Body of pancreas (tissue), 4 donors: ENCODE results near the gene UBE2R2. TPM values are rescaled to one million over a fixed set of nuclear protein-coding genes. Genes with fewer than 3 reads are reported as not detected.
"Not testable (repeated sequence)": the region's sequence is repeated elsewhere in the genome, so short reads cannot be mapped to it uniquely, and the experiment has no call there.

Experiments
- ATAC-seq: fragments of 150-250 bp; one replicate; pipeline ENCODE4 v1.9.1; 2016
- DNase-seq, 4 donors: peaks; one replicate each; pipeline ENCODE4 v3.0.0-alpha.2; 2019
- H3K27ac ChIP-seq, 4 donors: fragments of 200-600 bp; sonication (generic); 1 replicate in 3 of 4; 2 replicates in 1 of 4; pipeline versions ENCODE4 v1.5.1 to v1.6.1; 2016 to 2019; ENCODE audit warnings: mild to moderate bottlenecking in 1 of 4, mixed read lengths in 1 of 4, moderate library complexity in 1 of 4
- H3K27me3 ChIP-seq, 2 donors: fragments of 200-600 bp; sonication (generic); one replicate each; pipeline ENCODE4 v1.6.0; 2016; ENCODE audit warnings: mild to moderate bottlenecking in 1 of 2
- H3K36me3 ChIP-seq, 2 donors: fragments of 200-600 bp; sonication (generic); replicated peaks in 1 of 2; 2 replicates each; pipeline ENCODE4 v1.5.1; 2016; ENCODE audit warnings: low read depth in 2 of 2; ENCODE audit not compliant: insufficient read depth in 1 of 2
- H3K4me1 ChIP-seq: fragments of 200-600 bp; sonication (generic); one replicate; pipeline ENCODE4 v1.6.0; 2016
- H3K4me3 ChIP-seq, 2 donors: fragments of 200-600 bp; sonication (generic); 1 replicate in 1 of 2; 2 replicates in 1 of 2; pipeline ENCODE4 v1.5.1; 2016 to 2019
- H3K9me3 ChIP-seq, 3 donors: fragments of 200-600 bp; sonication (generic); 1 replicate in 2 of 3; 2 replicates in 1 of 3; pipeline ENCODE4 v1.5.1; 2016
- POLR2A ChIP-seq, 3 donors: fragments of 450-650 bp; IDR thresholded peaks; one replicate each; pipeline ENCODE4 v1.6.1; 2016; ENCODE audit warnings: antibody characterized with exemption in 3 of 3, mild to moderate bottlenecking in 2 of 3
- WGBS, 2 donors: methylation state at CpG; one replicate each; pipeline ENCODE4 v1.1.5; 2017; 5-methylcytosine and 5-hydroxymethylcytosine counted together
- intact Hi-C: fragments of 100-400 bp; cut with DNase I; formaldehyde crosslinking; loops from one replicate; pipeline ENCODE4 v1.15.1; 2023
- total RNA-seq, 2 donors: library from RNA; depleted of rRNA; stranded (reverse); fragments of >200 nt; gene quantifications; one replicate each; pipeline ENCODE4 v1.1.0, GENCODE V29; 2016
- TF ChIP-seq, protein P1 (sequence below), 7 experiments: fragments of 450-650 bp in 4 of 7; fragments of 200-600 bp in 3 of 7; sonication (generic) in 3 of 7; IDR thresholded peaks; one replicate each; pipeline ENCODE4 v1.5.1; 2016 to 2019; ENCODE audit warnings: antibody characterized with exemption in 7 of 7

The UBE2R2 gene
- total RNA-seq, 2 donors from 2014 or later = 26.7 to 31.4 TPM

DNA sequence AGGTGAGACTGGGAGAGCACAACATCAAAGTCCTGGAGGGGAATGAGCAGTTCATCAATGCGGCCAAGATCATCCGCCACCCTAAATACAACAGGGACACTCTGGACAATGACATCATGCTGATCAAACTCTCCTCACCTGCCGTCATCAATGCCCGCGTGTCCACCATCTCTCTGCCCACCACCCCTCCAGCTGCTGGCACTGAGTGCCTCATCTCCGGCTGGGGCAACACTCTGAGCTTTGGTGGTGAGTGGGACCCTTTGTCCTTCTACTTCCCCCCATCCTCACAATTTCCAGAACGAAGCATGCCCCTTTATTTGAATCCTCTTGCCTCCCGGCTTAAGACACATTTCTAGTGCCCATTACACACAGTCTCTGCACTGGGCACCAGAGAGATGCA is 19.1 kb upstream of the UBE2R2 start:
- peak overlapping the region in 3 of 4 donors; percentile 79 to 89 (median 88) for H3K27ac ChIP-seq
- TF ChIP-seq, protein P1, sequence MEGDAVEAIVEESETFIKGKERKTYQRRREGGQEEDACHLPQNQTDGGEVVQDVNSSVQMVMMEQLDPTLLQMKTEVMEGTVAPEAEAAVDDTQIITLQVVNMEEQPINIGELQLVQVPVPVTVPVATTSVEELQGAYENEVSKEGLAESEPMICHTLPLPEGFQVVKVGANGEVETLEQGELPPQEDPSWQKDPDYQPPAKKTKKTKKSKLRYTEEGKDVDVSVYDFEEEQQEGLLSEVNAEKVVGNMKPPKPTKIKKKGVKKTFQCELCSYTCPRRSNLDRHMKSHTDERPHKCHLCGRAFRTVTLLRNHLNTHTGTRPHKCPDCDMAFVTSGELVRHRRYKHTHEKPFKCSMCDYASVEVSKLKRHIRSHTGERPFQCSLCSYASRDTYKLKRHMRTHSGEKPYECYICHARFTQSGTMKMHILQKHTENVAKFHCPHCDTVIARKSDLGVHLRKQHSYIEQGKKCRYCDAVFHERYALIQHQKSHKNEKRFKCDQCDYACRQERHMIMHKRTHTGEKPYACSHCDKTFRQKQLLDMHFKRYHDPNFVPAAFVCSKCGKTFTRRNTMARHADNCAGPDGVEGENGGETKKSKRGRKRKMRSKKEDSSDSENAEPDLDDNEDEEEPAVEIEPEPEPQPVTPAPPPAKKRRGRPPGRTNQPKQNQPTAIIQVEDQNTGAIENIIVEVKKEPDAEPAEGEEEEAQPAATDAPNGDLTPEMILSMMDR (IDR thresholded peaks at IDR 0.05) = no peak
- no peak for TF ChIP-seq POLR2A (IDR thresholded peaks at IDR 0.05)
- DNase-seq (no peak), ATAC-seq (no peak)
- H3K4me3 ChIP-seq = no peak overlapping the region
- WGBS, 2 donors = 60 to 65% methylated on average over 6 to 8 of the region's 8 CpGs
- H3K9me3 ChIP-seq = no peaks in the 10 kb centered on the region
- H3K27me3 ChIP-seq = no peaks in the 10 kb centered on the region
- intact Hi-C loops = no loop called here
- H3K4me1 ChIP-seq = peaks cover 97% of the 10 kb centered on the region
- no peaks in the 10 kb centered on the region for H3K36me3 ChIP-seq

GRCh38 chr9:33798545-33798944 is 18.4 kb upstream of the UBE2R2 start:
- H3K4me3 ChIP-seq = no peak overlapping the region
- WGBS, 2 donors = 66 to 72% methylated on average over 9 to 10 of the region's 10 CpGs

DNA sequence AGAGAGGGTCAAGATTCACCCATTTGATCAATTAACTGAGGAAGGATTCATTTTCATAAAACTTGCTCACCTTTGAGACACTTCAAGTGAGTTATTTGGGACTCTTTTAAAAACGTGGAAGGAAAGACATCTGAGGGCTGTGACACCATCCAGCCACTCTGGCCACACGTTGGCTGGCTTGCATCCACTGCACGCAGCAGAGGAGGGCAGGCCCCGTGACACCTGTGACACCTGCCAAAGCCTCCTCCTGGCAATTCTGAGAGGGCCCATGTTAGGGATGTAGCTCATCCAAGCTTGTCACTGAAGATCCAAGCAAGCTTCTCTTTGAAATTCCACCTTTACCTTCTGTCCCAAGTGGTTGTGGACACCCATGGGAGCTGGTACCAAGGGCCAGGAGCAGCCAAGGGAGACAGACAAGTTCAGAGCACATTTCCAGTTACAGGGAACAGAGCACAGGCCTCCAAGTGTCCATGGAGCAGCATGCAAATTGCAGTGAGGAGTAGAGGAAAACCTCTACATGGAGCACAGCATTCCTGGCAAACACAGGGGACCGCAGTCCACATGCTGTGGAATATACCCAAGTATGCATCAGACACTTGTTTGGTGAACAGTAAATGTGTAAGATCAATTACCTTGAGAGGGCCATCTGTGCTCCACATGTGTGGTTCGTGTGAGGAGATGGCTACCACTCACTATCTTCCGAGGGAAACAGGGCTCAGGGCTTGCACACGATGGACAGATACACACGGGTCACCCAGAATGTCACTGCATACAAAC is 16.8 kb upstream of the UBE2R2 start:
- no peaks in the 10 kb centered on the region for H3K36me3 ChIP-seq
- intact Hi-C loops = no loop called here
- H3K4me1 ChIP-seq = peaks cover 97% of the 10 kb centered on the region
- no peaks in the 10 kb centered on the region for H3K9me3 ChIP-seq
- DNase-seq = peak; percentile 53 to 66 (median 58)
- ATAC-seq = peak; percentile 13
- H3K4me3 ChIP-seq = no peak overlapping the region
- H3K27me3 ChIP-seq = no peaks in the 10 kb centered on the region
- no peak for TF ChIP-seq POLR2A (IDR thresholded peaks at IDR 0.05)
- TF ChIP-seq, protein P1 (IDR thresholded peaks at IDR 0.05) = no peak
- H3K27ac ChIP-seq = peak overlapping the region; percentile 49 to 89 (median 72)
- 41 to 46% methylated on average over 9 of the region's 9 CpGs for WGBS, 2 donors

More at GRCh38 chr9:33798545-33798944, 18.4 kb upstream of the UBE2R2 start:
- no peaks in the 10 kb centered on the region for H3K36me3 ChIP-seq
- DNase-seq (no peak), ATAC-seq (no peak)
- TF ChIP-seq POLR2A (IDR thresholded peaks at IDR 0.05) = no peak
- TF ChIP-seq, protein P1 (IDR thresholded peaks at IDR 0.05) = no peak
- peak overlapping the region; percentile 15 to 89 (median 84) for H3K27ac ChIP-seq
- no peaks in the 10 kb centered on the region for H3K9me3 ChIP-seq
- no peaks in the 10 kb centered on the region for H3K27me3 ChIP-seq
- intact Hi-C loops = no loop called here
- H3K4me1 ChIP-seq = peaks cover 97% of the 10 kb centered on the region

GRCh38 chr9:33800886-33801285 is 16.1 kb upstream of the UBE2R2 start:
- no peaks in the 10 kb centered on the region for H3K36me3 ChIP-seq
- TF ChIP-seq, protein P1 (IDR thresholded peaks at IDR 0.05) = no peak
- peak in 1 of 3 donors; percentile 10 for TF ChIP-seq POLR2A (IDR thresholded peaks at IDR 0.05)
- H3K4me1 ChIP-seq = peaks cover 97% of the 10 kb centered on the region
- H3K27ac ChIP-seq = peak overlapping the region; percentile 49 to 89 (median 72)
- H3K9me3 ChIP-seq = no peaks in the 10 kb centered on the region
- ATAC-seq (peak; percentile 54), DNase-seq (peak; percentile 54 to 77 (median 68))
- H3K27me3 ChIP-seq = no peaks in the 10 kb centered on the region
- 44 to 49% methylated on average over 2 of the region's 2 CpGs for WGBS, 2 donors
- H3K4me3 ChIP-seq = no peak overlapping the region
- intact Hi-C loops = no loop called here

GRCh38 chr9:33801943-33802500 is 14.9 kb upstream of the UBE2R2 start:
- WGBS, 2 donors = 52 to 63% methylated on average over 2 of the region's 2 CpGs
- peak overlapping the region in 3 of 4 donors; percentile 71 to 89 (median 79) for H3K27ac ChIP-seq

GRCh38 chr9:33804196-33804595 is 12.8 kb upstream of the UBE2R2 start:
- peak; percentile 47 for ATAC-seq
- H3K36me3 ChIP-seq, H3K27me3 ChIP-seq, intact Hi-C loops, H3K9me3 ChIP-seq, H3K4me3 ChIP-seq: not testable (repeated sequence)
- 34 to 41% methylated on average over 3 of the region's 3 CpGs for WGBS, 2 donors
- peaks cover 96% of the 10 kb centered on the region for H3K4me1 ChIP-seq
- peak overlapping the region in 3 of 4 donors; percentile 71 to 89 (median 79) for H3K27ac ChIP-seq
- DNase-seq = peak; percentile 70 to 84 (median 80)

More at GRCh38 chr9:33801943-33802500, 14.9 kb upstream of the UBE2R2 start:
- H3K9me3 ChIP-seq, H3K27me3 ChIP-seq, DNase-seq, intact Hi-C loops, ATAC-seq, H3K36me3 ChIP-seq, H3K4me3 ChIP-seq: not testable (repeated sequence)
- H3K4me1 ChIP-seq = peaks cover 97% of the 10 kb centered on the region

- intact Hi-C loops, H3K36me3 ChIP-seq, H3K4me3 ChIP-seq, H3K9me3 ChIP-seq, H3K27me3 ChIP-seq: not testable (repeated sequence)
- peak; percentile 81 for ATAC-seq
- peaks cover 81% of the 10 kb centered on the region for H3K4me1 ChIP-seq
- H3K27ac ChIP-seq = peak overlapping the region in 3 of 4 donors; percentile 31 to 89 (median 55)
- WGBS, 2 donors = 18% methylated on average over 2 of the region's 2 CpGs
- DNase-seq = peak; percentile 61 to 79 (median 66)
These were observed 9.8 kb upstream of the UBE2R2 start for GRCh38 chr9:33807156-33807555.

DNA sequence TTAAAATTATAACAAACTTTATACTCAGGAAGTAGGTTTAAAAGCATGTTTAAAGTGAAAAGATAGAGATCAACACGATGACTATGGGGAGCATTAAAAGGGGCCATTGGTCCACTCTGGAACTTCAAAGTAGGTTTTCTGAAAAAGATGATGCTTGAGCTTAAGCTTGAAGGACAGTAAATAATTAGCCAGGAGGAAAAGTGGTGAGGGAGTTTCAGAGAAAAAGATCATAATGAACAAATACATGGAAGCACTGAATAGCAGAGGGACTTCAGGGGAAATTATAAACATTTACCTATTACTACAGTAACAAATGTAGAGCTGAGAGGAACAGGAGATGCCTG is 8.0 kb upstream of the UBE2R2 start:
- H3K4me3 ChIP-seq = not testable (repeated sequence)

More for the DNA sequence above, 8.0 kb upstream of the UBE2R2 start:
- peak overlapping the region in 2 of 4 donors; percentile 6 to 31 for H3K27ac ChIP-seq
- WGBS, 2 donors = 33 to 35% methylated on average over 1 of the region's 1 CpG
- H3K27me3 ChIP-seq, ATAC-seq, H3K36me3 ChIP-seq, intact Hi-C loops, H3K9me3 ChIP-seq, DNase-seq: not testable (repeated sequence)
- H3K4me1 ChIP-seq = peaks cover 72% of the 10 kb centered on the region
